Measurements from ENCODE around the gene MSI2.
"Not testable (repeated sequence)": the region's sequence is repeated elsewhere in the genome, so short reads cannot be mapped to it uniquely, and the experiment has no call there.

The MSI2 gene

DNA sequence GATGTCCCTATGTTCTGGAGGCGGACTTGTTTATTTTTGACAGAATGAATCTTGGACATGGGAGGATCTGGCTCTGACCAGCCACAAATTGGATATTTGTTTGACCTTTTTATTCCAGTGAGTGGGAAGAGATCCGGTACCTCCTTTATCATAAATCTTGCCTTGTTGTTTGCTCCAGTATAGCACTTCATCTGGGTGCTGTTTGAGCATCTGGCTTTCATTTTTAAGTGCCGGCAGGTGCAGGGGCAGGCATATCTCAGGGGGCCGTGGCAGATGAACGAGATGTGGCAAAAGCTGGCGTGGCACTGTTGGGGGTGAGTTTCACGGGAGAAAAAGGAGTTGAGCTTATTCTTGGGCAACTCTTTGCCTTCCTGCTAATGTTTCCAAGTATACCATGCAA, 37.8 kb downstream of the MSI2 start:
- no peak for DNase-seq

DNA sequence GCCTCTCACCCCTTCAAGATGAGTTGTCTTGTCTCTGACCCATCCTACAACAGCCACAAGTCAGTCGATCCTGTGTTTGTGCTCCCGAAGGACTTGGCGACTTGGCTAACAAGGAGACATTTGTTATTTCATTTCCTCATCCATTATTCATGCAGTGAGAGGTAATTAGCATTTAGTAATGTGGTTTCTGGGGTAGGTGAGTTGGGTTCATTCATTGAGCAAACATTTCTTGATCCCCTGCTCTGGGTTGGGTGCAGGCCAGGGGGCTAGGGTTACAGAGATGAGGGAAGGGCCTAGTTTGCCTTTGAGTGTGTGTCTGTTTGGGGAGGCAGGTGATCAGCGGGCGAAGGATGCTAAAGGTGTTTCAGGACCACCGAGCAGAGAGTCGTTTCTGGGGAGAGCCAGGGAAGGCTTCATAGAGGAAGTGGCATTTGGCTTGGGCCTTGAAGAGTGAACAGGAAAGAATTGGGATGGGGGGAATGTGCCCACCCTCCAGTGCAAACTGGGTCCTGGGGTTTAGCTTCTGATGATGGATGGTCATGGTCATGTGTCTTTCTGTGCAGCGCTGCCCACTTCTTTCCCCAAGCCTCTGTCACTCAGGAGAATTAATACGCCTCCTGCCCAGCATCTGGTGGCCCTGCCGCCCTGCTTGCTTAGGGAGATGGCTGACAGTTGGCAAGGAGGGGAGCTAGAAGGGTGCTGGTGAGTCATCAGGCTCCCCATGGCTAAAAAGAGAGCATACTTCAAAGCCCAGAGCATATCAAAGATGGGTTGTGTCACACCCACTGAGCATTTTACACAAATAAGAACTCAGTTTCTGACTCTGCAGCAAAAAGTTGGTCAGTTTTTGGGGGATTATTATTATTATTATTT, 38.5 kb downstream of the MSI2 start:
- peak; percentile 50 to 51 for DNase-seq

- DNase-seq = no peak
Observed at GRCh38 chr17:57295526-57296023, 39.3 kb downstream of the MSI2 start.

GRCh38 chr17:57296231-57296630, 39.9 kb downstream of the MSI2 start:
- no peak for DNase-seq

DNA sequence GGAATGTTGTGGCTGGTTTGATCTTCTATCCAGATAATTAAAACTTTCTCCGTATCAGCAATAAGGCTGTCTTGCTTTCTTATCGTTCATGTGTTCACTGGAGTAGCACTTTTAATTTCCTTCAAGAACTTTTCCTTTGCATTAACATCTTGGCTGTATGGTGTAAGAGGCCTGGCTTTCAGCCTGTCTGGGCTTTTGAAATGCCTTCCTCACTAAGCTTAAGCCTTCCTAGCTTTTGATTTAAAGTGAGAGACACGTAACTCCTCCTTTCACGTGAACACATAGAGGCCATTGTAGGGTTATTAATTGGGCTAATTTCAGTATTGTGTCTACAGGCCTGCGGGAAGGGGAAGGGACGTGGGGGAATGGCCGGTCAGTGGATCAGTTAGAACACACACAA, 42.9 kb downstream of the MSI2 start:
- DNase-seq = no peak

GRCh38 chr17:57300592-57300991, 44.3 kb downstream of the MSI2 start:
- not testable (repeated sequence) for DNase-seq

- no peak for DNase-seq
Observed at GRCh38 chr17:57302690-57303465, 46.6 kb downstream of the MSI2 start.

GRCh38 chr17:57305144-57305728, 48.9 kb downstream of the MSI2 start:
- no peak for DNase-seq

DNA sequence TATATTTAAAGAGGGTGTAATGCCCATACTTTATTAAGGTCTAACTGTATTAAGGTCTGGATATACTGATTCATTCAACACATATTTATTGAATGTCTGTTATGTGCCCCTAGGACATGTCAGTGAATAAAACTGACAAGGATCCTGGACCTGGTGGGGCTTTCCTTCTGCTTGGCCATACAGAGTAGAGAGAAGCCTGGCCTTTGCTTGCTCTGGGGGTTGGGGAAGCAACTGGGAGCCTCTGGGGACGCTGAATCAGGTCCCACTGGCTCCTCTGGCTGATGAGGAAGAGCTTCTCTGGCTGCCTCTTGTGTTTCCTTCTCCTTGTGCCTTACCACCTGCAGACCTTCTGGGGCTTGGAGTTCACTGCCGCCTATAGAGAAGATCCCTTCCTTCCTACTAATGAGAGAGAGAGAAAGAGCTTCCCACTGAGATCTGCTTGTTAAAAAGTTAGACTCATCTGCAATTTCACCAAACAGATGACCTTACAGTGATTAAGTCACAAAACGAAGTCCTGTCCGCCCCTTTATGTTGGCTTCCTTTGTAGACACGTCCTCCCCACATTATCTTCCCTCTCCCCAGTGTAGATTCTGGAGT, 49.7 kb downstream of the MSI2 start:
- no peak for DNase-seq

DNA sequence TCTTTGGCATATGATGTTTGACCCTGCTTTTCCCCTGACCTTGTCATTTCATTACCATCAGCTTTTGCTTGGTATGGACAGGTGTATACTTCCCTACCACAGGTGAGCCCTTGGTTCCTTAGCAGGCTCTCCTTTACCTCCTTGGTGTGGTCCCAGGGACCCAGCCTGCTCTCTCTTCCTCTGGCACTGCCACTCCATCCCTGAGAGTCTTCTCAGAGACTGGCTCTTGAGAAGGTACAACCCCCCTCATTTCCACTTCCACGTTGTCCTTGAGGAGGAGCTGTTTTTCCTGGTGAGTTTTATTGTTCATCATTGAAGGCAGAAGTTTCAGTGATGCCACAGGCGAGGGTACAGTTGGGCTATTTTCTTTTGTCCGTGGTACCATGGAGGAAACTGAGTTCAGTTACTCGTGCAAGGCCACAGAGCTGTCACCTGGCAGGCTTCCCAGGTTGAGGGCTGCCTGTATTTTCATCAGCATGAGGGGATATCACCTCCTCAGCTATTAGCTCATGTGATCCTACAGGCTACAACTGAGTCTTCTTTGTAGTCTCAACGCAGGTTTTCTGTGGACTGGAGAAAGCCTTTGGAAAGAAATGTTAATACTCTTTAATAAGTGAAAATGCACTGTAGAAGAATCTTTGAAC, 52.3 kb downstream of the MSI2 start:
- DNase-seq = no peak

GRCh38 chr17:57309479-57309878, 53.2 kb downstream of the MSI2 start:
- DNase-seq = no peak

DNA sequence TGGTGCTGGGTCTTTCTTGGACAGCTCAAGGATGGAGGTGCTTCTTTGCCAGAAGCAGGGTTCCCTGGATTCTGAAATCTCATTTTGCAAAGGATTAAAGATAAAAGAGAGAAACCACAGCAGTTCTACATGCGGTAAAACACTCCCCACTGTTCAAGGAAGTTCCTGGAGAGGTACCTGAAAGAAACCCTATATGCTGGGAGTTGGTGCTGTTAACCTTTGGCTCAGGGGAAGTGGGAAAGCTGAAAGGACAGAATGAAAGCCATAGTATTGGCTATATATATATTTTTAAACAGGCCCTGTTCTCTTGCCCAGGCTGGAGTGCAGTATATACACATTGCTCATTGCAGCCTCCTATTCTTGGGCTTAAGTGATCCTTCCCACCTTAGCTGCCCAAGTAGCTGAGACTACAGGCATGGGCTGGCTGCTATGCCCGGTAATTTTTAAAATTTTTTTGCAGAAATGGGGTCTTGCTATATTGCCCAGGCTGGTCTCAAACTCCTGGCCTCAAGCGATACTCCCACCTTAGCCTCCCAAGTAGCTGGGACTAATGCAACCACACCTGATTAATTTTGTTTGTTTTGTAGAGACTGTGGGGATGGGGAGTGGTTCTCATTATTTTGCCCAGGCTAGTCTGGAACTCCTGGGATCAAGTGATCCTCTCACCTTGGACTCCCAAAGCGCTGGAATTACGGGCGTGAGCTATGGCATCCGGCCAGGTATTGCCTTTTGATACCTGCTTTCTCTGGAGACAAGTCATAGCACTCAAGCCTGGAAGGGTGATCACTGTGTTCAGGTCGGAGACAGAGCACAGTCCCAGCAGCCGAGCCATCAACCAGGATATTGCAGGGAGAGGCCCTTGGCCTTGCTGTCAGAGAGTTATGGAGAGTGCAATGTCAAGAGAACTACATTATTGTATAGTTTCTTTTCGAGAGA, 55.2 kb downstream of the MSI2 start:
- DNase-seq = no peak

GRCh38 chr17:57312242-57312641, 55.9 kb downstream of the MSI2 start:
- no peak for DNase-seq

- no peak for DNase-seq
Observed at GRCh38 chr17:57313097-57313835, 56.9 kb downstream of the MSI2 start.

DNA sequence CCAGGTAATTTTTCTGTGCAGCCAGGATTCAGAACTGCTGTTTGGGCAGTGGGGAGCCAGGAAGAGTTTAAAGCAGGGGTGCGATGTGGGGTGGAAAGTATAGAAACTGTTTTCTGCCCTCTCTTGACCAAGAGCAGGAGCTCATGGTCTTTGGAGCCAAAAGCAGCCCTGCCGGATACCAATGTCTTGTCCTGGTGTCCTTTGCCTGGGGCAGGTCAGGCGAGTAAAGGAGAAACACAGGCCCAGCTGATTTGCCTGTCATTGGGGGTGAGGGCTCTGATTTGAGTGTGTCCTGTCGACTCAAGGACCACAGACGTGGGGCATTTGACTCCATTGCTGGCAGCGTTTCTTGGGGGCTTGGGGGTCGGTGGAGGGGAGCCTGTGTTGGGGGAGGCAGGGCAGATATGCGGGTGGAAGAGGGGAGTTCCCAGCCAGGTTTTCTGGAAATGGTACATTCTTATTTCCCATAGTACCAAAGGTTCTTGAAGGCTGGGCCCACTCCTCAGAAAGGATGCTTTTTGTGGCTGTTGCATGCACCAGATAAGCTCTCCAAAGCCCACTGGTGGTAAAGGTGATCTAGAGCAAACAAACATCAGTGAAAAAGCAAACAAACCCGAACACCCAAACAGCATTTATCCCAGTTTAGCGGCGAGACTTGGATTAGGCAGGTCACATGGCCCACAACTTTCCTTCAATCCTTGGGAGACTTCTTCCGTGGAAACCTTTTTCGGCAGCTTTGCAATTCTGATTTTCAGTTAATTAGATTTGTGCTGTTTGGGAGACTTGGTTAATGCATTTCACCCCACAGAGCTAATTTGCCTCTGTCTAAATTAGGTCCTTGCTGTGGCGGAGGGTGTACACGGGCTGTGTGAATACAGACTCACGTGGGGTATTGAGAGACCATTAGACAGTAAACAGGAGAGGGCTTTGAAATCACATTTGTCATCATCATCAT, 59.0 kb downstream of the MSI2 start:
- DNase-seq = no peak

- no peak for DNase-seq
Observed at GRCh38 chr17:57316361-57316760, 60.0 kb downstream of the MSI2 start.

DNA sequence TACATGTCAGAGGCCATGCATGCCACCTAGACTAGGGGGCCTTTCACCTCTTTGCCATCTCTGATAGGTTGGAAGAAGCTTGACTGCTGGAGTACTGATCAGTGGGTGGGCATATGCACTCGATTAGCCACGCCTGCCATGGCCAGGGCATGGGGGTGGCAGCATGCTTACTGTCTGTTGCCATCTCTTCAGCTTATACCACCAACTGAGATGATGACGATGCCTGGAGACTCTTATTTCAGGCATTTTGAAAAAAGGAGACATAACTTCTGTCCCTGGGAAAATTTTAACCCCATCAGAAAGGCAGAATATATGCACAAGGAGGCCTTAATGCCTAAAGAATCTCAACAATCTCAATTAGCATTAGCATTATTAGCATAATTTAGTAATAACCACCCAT, 60.8 kb downstream of the MSI2 start:
- no peak for DNase-seq

- DNase-seq = no peak
Observed at GRCh38 chr17:57318913-57319312, 62.6 kb downstream of the MSI2 start.

DNA sequence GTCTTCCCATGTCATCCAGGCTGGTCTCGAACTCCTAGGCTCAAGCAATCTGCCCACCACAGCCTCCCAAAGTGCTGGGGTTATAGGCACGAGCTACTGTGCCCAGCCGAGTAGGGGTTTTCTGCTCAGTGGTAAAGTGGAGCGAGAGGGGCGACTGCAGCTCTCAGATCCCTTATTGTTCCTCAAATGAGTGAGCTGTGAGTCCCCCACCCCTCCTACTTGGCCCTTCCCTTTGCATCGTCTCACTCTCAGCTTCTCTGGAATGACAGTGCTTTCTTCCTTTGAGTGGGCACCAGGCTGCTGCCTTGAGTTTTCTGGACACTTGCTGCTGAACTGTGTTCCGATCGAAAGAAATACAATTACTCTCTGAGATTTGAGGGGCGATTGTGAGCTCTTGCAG, 63.5 kb downstream of the MSI2 start:
- no peak for DNase-seq

DNA sequence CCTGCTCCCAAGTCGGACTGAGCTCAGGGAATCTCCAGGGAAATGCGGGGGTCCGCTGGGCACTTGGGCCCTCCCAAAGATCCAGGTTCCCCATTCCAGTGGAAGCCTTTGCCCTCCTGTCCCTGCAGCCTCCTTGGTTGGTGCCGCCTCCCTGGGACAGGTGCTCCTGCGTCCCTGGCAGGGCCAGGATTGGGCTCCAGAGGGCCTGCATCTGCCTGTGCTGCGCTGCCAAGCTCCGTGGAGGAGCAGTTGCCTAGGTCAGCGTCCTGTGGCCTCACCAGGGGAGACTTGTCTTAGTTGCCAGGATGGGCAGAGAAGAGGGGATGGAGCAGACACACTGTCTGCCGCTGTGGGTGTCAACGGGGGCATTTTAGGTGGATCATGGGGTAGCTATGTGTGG, 67.1 kb downstream of the MSI2 start:
- DNase-seq = no peak

Data from activated CD4-positive, alpha-beta T cell treated with anti-CD3 and anti-CD28 coated beads for 4 hours (primary cell).